Fibroblast of lung (primary cell): ENCODE measurements around the gene OR2D3. TPM values are rescaled to one million over a fixed set of nuclear protein-coding genes. Genes with fewer than 3 reads are reported as not detected.

Experiments
- DNase-seq, 2 donors: peaks; one replicate each; pipeline versions ENCODE4 v3.0.0 to v3.0.0-alpha.2; 2010; ENCODE audit warnings: low read depth in 2 of 2
- H2AFZ ChIP-seq: 2 replicates; pipeline ENCODE4 v1.5.1; 2012; ENCODE audit warnings: low read length, control low read depth, inconsistent platforms
- H3K27ac ChIP-seq: 2 replicates; pipeline ENCODE4 v1.5.1; 2011; ENCODE audit warnings: low read length, control low read depth; ENCODE audit not compliant: insufficient read depth
- H3K27me3 ChIP-seq: 2 replicates; pipeline ENCODE4 v1.5.1; 2011; ENCODE audit warnings: mild to moderate bottlenecking, low read length; ENCODE audit not compliant: control insufficient read depth, insufficient read depth
- H3K36me3 ChIP-seq: 2 replicates; pipeline ENCODE4 v1.5.1; 2011; ENCODE audit warnings: low read length; ENCODE audit not compliant: control insufficient read depth, insufficient read depth
- H3K4me1 ChIP-seq: 2 replicates; pipeline ENCODE4 v1.5.1; 2011; ENCODE audit warnings: low read length; ENCODE audit not compliant: control insufficient read depth, insufficient read depth; ENCODE audit errors: extremely low read depth
- H3K4me2 ChIP-seq: 2 replicates; pipeline ENCODE4 v1.5.1; 2011; ENCODE audit warnings: low read length, control low read depth; ENCODE audit not compliant: insufficient read depth; ENCODE audit errors: extremely low read depth
- H3K4me3 ChIP-seq, 4 experiments: fragments of 200-600 bp in 1 of 4; sonication (generic) in 1 of 4; replicated peaks in 1 of 4; 2 replicates each; pipeline ENCODE4 v1.5.1; 2011 to 2016; ENCODE audit warnings: low read length in 4 of 4, low read depth in 3 of 4, mild to moderate bottlenecking in 3 of 4, control low read depth in 2 of 4, inconsistent platforms in 1 of 4, mixed read lengths in 1 of 4; ENCODE audit not compliant: insufficient read depth in 1 of 4; ENCODE audit errors: control extremely low read depth in 1 of 4
- H3K79me2 ChIP-seq: 2 replicates; pipeline ENCODE4 v1.5.1; 2012; ENCODE audit warnings: mild to moderate bottlenecking, low read length, inconsistent platforms; ENCODE audit not compliant: control insufficient read depth, insufficient read depth
- H3K9ac ChIP-seq: 2 replicates; pipeline ENCODE4 v1.5.1; 2011; ENCODE audit warnings: mild to moderate bottlenecking, low read length, control low read depth; ENCODE audit not compliant: insufficient read depth
- H3K9me3 ChIP-seq: 2 replicates; pipeline ENCODE4 v1.5.1; 2012; ENCODE audit warnings: low read depth, low read length; ENCODE audit not compliant: control insufficient read depth, insufficient read depth
- H4K20me1 ChIP-seq: 2 replicates; pipeline ENCODE4 v1.5.1; 2011; ENCODE audit warnings: low read length; ENCODE audit not compliant: control insufficient read depth, insufficient read depth; ENCODE audit errors: extremely low read depth
- CTCF ChIP-seq, 2 donors: IDR thresholded peaks in 1 of 2; conservative IDR thresholded peaks in 1 of 2; 1 replicate in 1 of 2; 2 replicates in 1 of 2; pipeline ENCODE4 v1.5.1; 2011 to 2012; ENCODE audit warnings: low read length in 2 of 2, control low read depth in 1 of 2, inconsistent platforms in 1 of 2, low read depth in 1 of 2, mild to moderate bottlenecking in 1 of 2
- EZH2 ChIP-seq: IDR thresholded peaks from 2 replicates; pipeline ENCODE4 v1.5.1; 2012; ENCODE audit warnings: low read length, control low read depth, mild to moderate bottlenecking; ENCODE audit errors: missing control alignments
- polyA plus RNA-seq, 2 donors: library from polyadenylated mRNA; depleted of rRNA in 1 of 2; stranded (reverse) in 1 of 2; unstranded in 1 of 2; fragments of >200 nt; gene quantifications; 2 replicates each; pipeline ENCODE4 v1.2.1, GENCODE V29; 2011 to 2012; ENCODE audit warnings: missing spikeins in 1 of 2
- total RNA-seq: library from RNA; depleted of rRNA; stranded (reverse); fragments of >200 nt; gene quantifications from 2 replicates; pipeline ENCODE4 v1.2.1, GENCODE V29; 2014

The OR2D3 gene
- total and polyA plus RNA-seq, 2 donors (not counting 1 experiment from before 2014, with no cell fraction given), result not detected

GRCh38 chr11:6894097-6894496 is 26.7 kb upstream of the OR2D3 start:
- no peak overlapping the region for H3K4me3 ChIP-seq
- H3K4me2 ChIP-seq, result no peak overlapping the region
- H2AFZ ChIP-seq, result no peak overlapping the region
- H3K9ac ChIP-seq, result no peak overlapping the region
- H3K36me3 ChIP-seq, result no peaks in the 10 kb centered on the region
- no peak for DNase-seq
- no peak overlapping the region for H3K27ac ChIP-seq
- H3K9me3 ChIP-seq, result no peaks in the 10 kb centered on the region
- H3K4me1 ChIP-seq, result no peaks in the 10 kb centered on the region
- TF ChIP-seq CTCF (conservative IDR thresholded peaks at IDR 0.05 in 1 of 2, IDR thresholded peaks at IDR 0.05 in 1 of 2; ENCODE audit: low read depth in 1 of 2, low read length in 2 of 2) (no peak), EZH2 (no peak)
- H4K20me1 ChIP-seq, result no peaks in the 10 kb centered on the region
- H3K27me3 ChIP-seq, result no peaks in the 10 kb centered on the region
- H3K79me2 ChIP-seq, result no peaks in the 10 kb centered on the region

GRCh38 chr11:6895010-6895409 is 25.8 kb upstream of the OR2D3 start:
- Histone ChIP-seq H3K79me2 (no peaks in the 10 kb centered on the region), H3K27ac (no peak overlapping the region), H2AFZ (no peak overlapping the region), H4K20me1 (no peaks in the 10 kb centered on the region), H3K4me1 (no peaks in the 10 kb centered on the region), H3K4me2 (no peak overlapping the region), H3K4me3 (no peak overlapping the region), H3K9ac (no peak overlapping the region), H3K9me3 (no peaks in the 10 kb centered on the region), H3K27me3 (no peaks in the 10 kb centered on the region), H3K36me3 (no peaks in the 10 kb centered on the region)
- no peak for DNase-seq
- TF ChIP-seq EZH2 (no peak), CTCF (conservative IDR thresholded peaks at IDR 0.05 in 1 of 2, IDR thresholded peaks at IDR 0.05 in 1 of 2; ENCODE audit: low read depth in 1 of 2, low read length in 2 of 2) (no peak)

DNA sequence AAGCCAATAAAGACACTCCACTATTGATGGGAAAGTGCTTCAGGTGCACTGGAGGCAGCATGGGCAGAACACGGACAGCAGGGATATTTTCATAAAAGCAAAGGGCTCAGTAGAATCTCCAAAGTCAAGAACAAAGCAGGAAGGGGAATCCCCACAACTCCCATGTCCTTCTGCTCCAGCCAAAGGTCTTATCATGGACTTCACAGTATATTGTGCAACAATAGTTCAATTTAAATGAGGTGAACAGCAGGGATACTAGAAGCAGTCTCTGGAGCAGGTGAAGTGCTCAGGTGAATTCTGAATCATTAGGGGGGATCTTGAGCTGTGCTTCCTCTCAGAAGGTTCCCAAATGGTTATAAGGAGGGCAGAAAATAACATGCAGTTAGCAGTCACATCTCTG is 21.9 kb upstream of the OR2D3 start:
- H3K9ac ChIP-seq, result no peak overlapping the region
- H3K27ac ChIP-seq, result no peak overlapping the region
- H3K9me3 ChIP-seq, result no peaks in the 10 kb centered on the region
- H3K4me1 ChIP-seq, result no peaks in the 10 kb centered on the region
- H4K20me1 ChIP-seq, result no peaks in the 10 kb centered on the region
- no peak overlapping the region for H2AFZ ChIP-seq
- no peaks in the 10 kb centered on the region for H3K27me3 ChIP-seq
- no peaks in the 10 kb centered on the region for H3K36me3 ChIP-seq
- no peak for DNase-seq
- H3K79me2 ChIP-seq, result no peaks in the 10 kb centered on the region
- H3K4me3 ChIP-seq, result no peak overlapping the region
- no peak for TF ChIP-seq CTCF (conservative IDR thresholded peaks at IDR 0.05 in 1 of 2, IDR thresholded peaks at IDR 0.05 in 1 of 2; ENCODE audit: low read depth in 1 of 2, low read length in 2 of 2)
- TF ChIP-seq EZH2, result no peak
- H3K4me2 ChIP-seq, result no peak overlapping the region
